Coronary artery (tissue), 2 donors: ENCODE data around the gene SVBP.

Experiments used
- DNase-seq: peaks from one replicate; pipeline ENCODE4 v3.0.0-alpha.2; 2017; ENCODE audit warnings: low spot score
- H3K27ac ChIP-seq, 2 donors: fragments of 200-600 bp; sonication (generic); one replicate each; pipeline ENCODE4 v1.5.1; 2016 to 2019
- H3K4me3 ChIP-seq: fragments of 200-600 bp; sonication (generic); 2 replicates; pipeline ENCODE4 v1.5.1; 2016; ENCODE audit warnings: mild to moderate bottlenecking, moderate library complexity
- CTCF ChIP-seq: fragments of 200-600 bp; sonication (generic); IDR thresholded peaks from one replicate; pipeline ENCODE4 v1.5.1; 2019; ENCODE audit warnings: antibody characterized with exemption

SVBP gene

GRCh38 chr1:42774928-42775526, 42.2 kb downstream of the SVBP start:
- TF ChIP-seq CTCF = no peak
- no peak overlapping the region for H3K4me3 ChIP-seq
- DNase-seq = no peak
- no peak overlapping the region for H3K27ac ChIP-seq

GRCh38 chr1:42773420-42773819, 43.8 kb downstream of the SVBP start:
- TF ChIP-seq CTCF = no peak

GRCh38 chr1:42769811-42770210, 47.4 kb downstream of the SVBP start:
- no peak overlapping the region for H3K4me3 ChIP-seq
- no peak for TF ChIP-seq CTCF
- H3K27ac ChIP-seq = no peak overlapping the region
- DNase-seq = no peak

More at GRCh38 chr1:42773420-42773819, 43.8 kb downstream of the SVBP start:
- Histone ChIP-seq H3K27ac (no peak overlapping the region), H3K4me3 (no peak overlapping the region)
- no peak for DNase-seq

- peak overlapping the region; percentile 92 for H3K4me3 ChIP-seq
- TF ChIP-seq CTCF = no peak
- H3K27ac ChIP-seq = no peak overlapping the region
- no peak for DNase-seq
These were observed 49.0 kb downstream of the SVBP start for GRCh38 chr1:42768172-42768571.

- Histone ChIP-seq H3K4me3 (peak overlapping the region; percentile 92), H3K27ac (peak overlapping the region; percentile 68 to 98)
- DNase-seq = no peak
- no peak for TF ChIP-seq CTCF
These were observed 49.6 kb downstream of the SVBP start for GRCh38 chr1:42767510-42768000.

- no peak for TF ChIP-seq CTCF
- H3K4me3 ChIP-seq = peak within 1 kb of the TSS; percentile 92
- DNase-seq = peak; percentile 100
- peak within 1 kb of the TSS; percentile 77 to 98 for H3K27ac ChIP-seq
These were observed 50.3 kb downstream of the SVBP start, which contains the start of the genes C1orf50 and P3H1 for GRCh38 chr1:42766741-42767509. C1orf50 (plus strand) TSS chr1:42767249; CDS start chr1:42767312, 63 bp downstream. P3H1 (minus strand) TSS chr1:42767028; CDS start chr1:42766971, 57 bp downstream.
